Keratinocyte (primary cell): Measurements from ENCODE around the gene ITPR2. TPM values are rescaled to one million over a fixed set of nuclear protein-coding genes. Genes with fewer than 3 reads are reported as not detected.

Source experiments
- DNase-seq: peaks from one replicate; pipeline ENCODE4 v3.0.0-alpha.2; 2011; ENCODE audit warnings: low read depth, missing footprints, low spot score
- FAIRE-seq: peaks from 2 replicates; lab custom pipeline; 2011; peaks lifted over from hg19 to GRCh38; lab: Jason Lieb, UNC
- H2AFZ ChIP-seq: 2 replicates; pipeline ENCODE4 v1.6.0; 2012; ENCODE audit warnings: low read length, control low read depth, inconsistent platforms; ENCODE audit not compliant: control insufficient read depth
- H3K27ac ChIP-seq: 2 replicates; pipeline ENCODE4 v1.5.1; 2011; ENCODE audit warnings: low read length; ENCODE audit not compliant: control insufficient read depth, insufficient read depth
- H3K27me3 ChIP-seq: 3 replicates; pipeline ENCODE4 v1.6.0; 2011; ENCODE audit warnings: low read length; ENCODE audit not compliant: control insufficient read depth, insufficient read depth; ENCODE audit errors: extremely low read depth
- H3K36me3 ChIP-seq, 2 experiments: 2 replicates in 1 of 2; 3 replicates in 1 of 2; pipeline ENCODE4 v1.5.1; 2011; ENCODE audit warnings: low read length in 2 of 2, mild to moderate bottlenecking in 1 of 2; ENCODE audit not compliant: control insufficient read depth in 2 of 2, insufficient read depth in 2 of 2; ENCODE audit errors: extremely low read depth in 1 of 2
- H3K4me1 ChIP-seq: 3 replicates; pipeline ENCODE4 v1.5.1; 2011; ENCODE audit warnings: low read length; ENCODE audit not compliant: control insufficient read depth, insufficient read depth; ENCODE audit errors: extremely low read depth
- H3K4me2 ChIP-seq: 3 replicates; pipeline ENCODE4 v1.6.0; 2011; ENCODE audit warnings: low read depth, low read length; ENCODE audit not compliant: control insufficient read depth, insufficient read depth; ENCODE audit errors: extremely low read depth
- H3K4me3 ChIP-seq, 3 experiments: fragments of 200-600 bp in 1 of 3; sonication (generic) in 1 of 3; 2 replicates in 2 of 3; 3 replicates in 1 of 3; pipeline ENCODE4 v1.5.1; 2011 to 2016; ENCODE audit warnings: low read length in 3 of 3, mild to moderate bottlenecking in 3 of 3, control low read depth in 2 of 3, inconsistent platforms in 1 of 3, low read depth in 1 of 3, mixed read lengths in 1 of 3, mixed run types in 1 of 3, moderate library complexity in 1 of 3; ENCODE audit not compliant: control insufficient read depth in 2 of 3, insufficient read depth in 2 of 3; ENCODE audit errors: extremely low read depth in 1 of 3
- H3K79me2 ChIP-seq: 2 replicates; pipeline ENCODE4 v1.6.0; 2012; ENCODE audit warnings: low read length; ENCODE audit not compliant: control insufficient read depth, insufficient read depth
- H3K9ac ChIP-seq: 3 replicates; pipeline ENCODE4 v1.6.0; 2011; ENCODE audit warnings: low read length; ENCODE audit not compliant: control insufficient read depth, insufficient read depth; ENCODE audit errors: extremely low read depth
- H3K9me1 ChIP-seq: 3 replicates; pipeline ENCODE4 v1.6.0; 2011; ENCODE audit warnings: low read length; ENCODE audit not compliant: control insufficient read depth, insufficient read depth; ENCODE audit errors: extremely low read depth
- H3K9me3 ChIP-seq: 2 replicates; pipeline ENCODE4 v1.5.1; 2012; ENCODE audit warnings: low read depth, low read length; ENCODE audit not compliant: control insufficient read depth
- H4K20me1 ChIP-seq: 3 replicates; pipeline ENCODE4 v1.6.0; 2011; ENCODE audit warnings: low read length; ENCODE audit not compliant: control insufficient read depth, insufficient read depth; ENCODE audit errors: extremely low read depth
- CTCF ChIP-seq, 3 experiments: IDR thresholded peaks in 1 of 3; conservative IDR thresholded peaks in 1 of 3; optimal IDR thresholded peaks in 1 of 3; 2 replicates in 2 of 3; 3 replicates in 1 of 3; pipeline versions ENCODE3 to v1.5.1; 2011; ENCODE audit warnings: low read length in 3 of 3, mild to moderate bottlenecking in 3 of 3, moderate library complexity in 2 of 3, control low read depth in 1 of 3, inconsistent platforms in 1 of 3; ENCODE audit not compliant: insufficient read depth in 2 of 3; ENCODE audit errors: extremely low read depth in 1 of 3
- EZH2 ChIP-seq: IDR thresholded peaks from one replicate; pipeline ENCODE4 v1.6.1; 2012; ENCODE audit warnings: inconsistent platforms, mild to moderate bottlenecking, low read length, moderate library complexity
- dilution Hi-C: fragments of 300-500 bp; cut with MboI; formaldehyde crosslinking; loops from one replicate; pipeline ENCODE4 v1.7.0; 2020; ENCODE audit warnings: low sequenced_read_pairs; ENCODE audit not compliant: extremely low pct_ligation_motif_present
- polyA plus RNA-seq, 5 experiments: library from polyadenylated mRNA; depleted of rRNA in 3 of 5; stranded (reverse) in 3 of 5; stranded (forward) in 1 of 5; unstranded in 1 of 5; fragments of >200 nt; gene quantifications; 1 replicate in 1 of 5; 2 replicates in 3 of 5; 3 replicates in 1 of 5; pipeline versions ENCODE4 v1.2.1 to v1.2.3, GENCODE V29; 2011 to 2012; ENCODE audit warnings: missing spikeins in 2 of 5, low read depth in 1 of 5, low replicate concordance in 1 of 5

Gene ITPR2
- polyA plus RNA-seq, 1 donor (not counting 4 experiments of a cell fraction or from before 2014, with no cell fraction given): 7.6 TPM

- no peaks in the 10 kb centered on the region for H3K27me3 ChIP-seq
- H3K36me3 ChIP-seq: no peaks in the 10 kb centered on the region
- DNase-seq (no peak), FAIRE-seq (no peak)
- H3K4me1 ChIP-seq: no peaks in the 10 kb centered on the region
- no peaks in the 10 kb centered on the region for H3K79me2 ChIP-seq
- H3K9me3 ChIP-seq: no peaks in the 10 kb centered on the region
- TF ChIP-seq CTCF (optimal IDR thresholded peaks at IDR 0.05 in 1 of 3, IDR thresholded peaks at IDR 0.05 in 1 of 3, conservative IDR thresholded peaks at IDR 0.05 in 1 of 3; ENCODE audit: extremely low read depth in 1 of 3, insufficient read depth in 2 of 3, low read length in 3 of 3) (no peak), EZH2 (no peak)
- H4K20me1 ChIP-seq: no peaks in the 10 kb centered on the region
- dilution Hi-C loops: no loop called here
- H3K4me2 ChIP-seq: no peak overlapping the region
- H2AFZ ChIP-seq: no peak overlapping the region
- H3K27ac ChIP-seq: no peak overlapping the region
- H3K4me3 ChIP-seq: no peak overlapping the region
- H3K9ac ChIP-seq: no peak overlapping the region
- no peaks in the 10 kb centered on the region for H3K9me1 ChIP-seq
Measured at GRCh38 chr12:26443309-26443708, 389.7 kb downstream of the ITPR2 start.

GRCh38 chr12:26441434-26441833 is 391.6 kb downstream of the ITPR2 start:
- DNase-seq (no peak), FAIRE-seq (no peak)
- Histone ChIP-seq H3K9me1 (no peaks in the 10 kb centered on the region), H4K20me1 (no peaks in the 10 kb centered on the region), H3K4me1 (no peaks in the 10 kb centered on the region), H3K4me2 (no peak overlapping the region), H3K79me2 (no peaks in the 10 kb centered on the region), H3K9me3 (no peaks in the 10 kb centered on the region), H3K36me3 (no peaks in the 10 kb centered on the region), H3K4me3 (no peak overlapping the region), H2AFZ (no peak overlapping the region), H3K9ac (no peak overlapping the region), H3K27me3 (no peaks in the 10 kb centered on the region), H3K27ac (no peak overlapping the region)
- no peak for TF ChIP-seq EZH2
- no peak for TF ChIP-seq CTCF (optimal IDR thresholded peaks at IDR 0.05 in 1 of 3, IDR thresholded peaks at IDR 0.05 in 1 of 3, conservative IDR thresholded peaks at IDR 0.05 in 1 of 3; ENCODE audit: extremely low read depth in 1 of 3, insufficient read depth in 2 of 3, low read length in 3 of 3)
- dilution Hi-C loops: no loop called here
